ENCODE results near the gene PROSER3.
"Not testable (repeated sequence)": the region's sequence is repeated elsewhere in the genome, so short reads cannot be mapped to it uniquely, and the experiment has no call there.

PROSER3 gene

DNA sequence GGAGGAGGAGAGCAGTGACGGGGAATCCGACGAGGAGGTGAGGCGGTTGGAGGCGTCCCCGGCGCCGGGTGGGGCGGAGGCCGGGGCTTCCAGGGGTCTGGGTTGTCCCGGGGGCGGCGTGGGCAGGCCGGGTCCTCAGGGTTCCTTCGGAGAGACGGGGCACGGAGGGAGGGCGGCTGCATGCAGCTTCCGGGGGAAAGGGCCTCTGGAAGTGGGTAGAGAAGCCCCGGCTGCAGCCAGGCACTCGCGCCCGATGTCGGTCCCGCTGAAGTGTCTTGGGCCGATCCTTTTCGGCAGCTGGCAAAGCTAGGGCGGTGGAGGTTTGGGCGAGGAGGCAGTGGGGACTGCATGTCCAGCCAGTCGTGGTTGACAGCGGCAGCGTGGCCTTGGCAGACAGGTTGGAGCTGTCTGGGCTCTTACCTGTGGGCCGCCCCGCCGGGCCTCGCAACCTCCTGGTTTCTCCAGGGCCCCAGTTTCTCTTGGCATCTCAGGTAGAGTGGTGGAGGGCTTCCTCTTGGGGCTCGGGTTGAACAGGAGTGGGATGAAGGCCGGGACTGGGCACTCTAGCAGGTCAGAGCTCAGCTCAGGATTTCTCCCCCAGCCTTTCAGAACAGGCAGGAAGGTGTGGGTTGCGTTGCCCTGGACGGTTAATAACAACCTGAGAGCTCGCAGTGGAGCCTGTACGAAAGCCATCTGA, 39.5 kb upstream of the PROSER3 start:
- Mint-ChIP-seq H3K36me3 (ENCODE audit: low read depth) (peaks cover 83% of the 10 kb centered on the region), H3K4me3 (peak overlapping the region; percentile 90), H3K9me3 (no peaks in the 10 kb centered on the region), H3K4me1 (ENCODE audit: low read depth) (peaks cover 41% of the 10 kb centered on the region), H3K27ac (peak overlapping the region; percentile 93), H3K27me3 (no peaks in the 10 kb centered on the region)
- peak; percentile 78 for DNase-seq

DNA sequence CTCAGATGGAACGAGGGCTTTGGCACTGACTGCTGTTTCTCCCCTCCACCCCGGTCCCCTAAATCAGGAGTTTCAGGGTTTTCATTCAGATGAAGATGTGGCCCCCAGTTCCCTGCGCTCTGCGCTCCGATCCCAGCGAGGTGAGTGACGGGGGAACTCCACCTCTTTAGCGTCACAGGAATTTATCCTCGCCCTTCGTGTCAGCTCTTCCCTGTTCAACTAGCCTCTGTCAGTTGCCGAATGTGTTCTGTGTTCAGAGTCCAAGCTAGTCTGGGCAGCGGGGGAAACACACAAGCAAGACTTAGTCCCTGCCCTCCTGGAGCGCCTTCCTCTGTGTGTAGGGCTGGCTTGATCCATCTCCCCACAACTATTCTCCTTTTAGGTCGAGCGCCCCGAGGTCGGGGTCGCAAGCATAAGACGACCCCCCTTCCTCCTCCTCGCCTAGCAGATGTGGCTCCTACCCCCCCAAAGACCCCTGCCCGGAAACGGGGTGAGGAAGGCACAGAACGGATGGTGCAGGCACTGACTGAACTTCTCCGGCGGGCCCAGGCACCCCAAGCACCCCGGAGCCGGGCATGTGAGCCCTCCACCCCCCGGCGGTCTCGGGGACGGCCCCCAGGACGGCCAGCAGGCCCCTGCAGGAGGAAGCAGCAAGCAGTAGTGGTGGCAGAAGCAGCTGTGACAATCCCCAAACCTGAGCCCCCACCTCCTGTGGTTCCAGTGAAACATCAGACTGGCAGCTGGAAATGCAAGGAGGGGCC, 38.4 kb upstream of the PROSER3 start:
- H3K9me3 Mint-ChIP-seq, result no peaks in the 10 kb centered on the region
- H3K27me3 Mint-ChIP-seq, result no peaks in the 10 kb centered on the region
- H3K4me1 Mint-ChIP-seq (ENCODE audit: low read depth), result peaks cover 41% of the 10 kb centered on the region
- peak overlapping the region; percentile 90 for H3K4me3 Mint-ChIP-seq
- no peak for DNase-seq
- H3K36me3 Mint-ChIP-seq (ENCODE audit: low read depth), result peaks cover 82% of the 10 kb centered on the region
- peak overlapping the region; percentile 93 for H3K27ac Mint-ChIP-seq

DNA sequence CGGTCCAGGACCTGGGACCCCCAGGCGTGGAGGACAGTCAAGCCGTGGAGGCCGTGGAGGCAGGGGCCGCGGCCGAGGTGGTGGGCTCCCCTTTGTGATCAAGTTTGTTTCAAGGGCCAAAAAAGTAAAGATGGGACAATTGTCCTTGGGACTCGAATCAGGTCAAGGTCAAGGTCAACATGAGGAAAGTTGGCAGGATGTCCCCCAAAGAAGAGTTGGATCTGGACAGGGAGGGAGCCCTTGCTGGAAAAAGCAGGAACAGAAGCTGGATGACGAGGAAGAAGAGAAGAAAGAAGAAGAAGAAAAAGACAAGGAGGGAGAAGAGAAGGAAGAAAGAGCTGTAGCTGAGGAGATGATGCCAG, 37.8 kb upstream of the PROSER3 start:
- Mint-ChIP-seq H3K36me3 (ENCODE audit: low read depth) (peaks cover 82% of the 10 kb centered on the region), H3K4me1 (ENCODE audit: low read depth) (peaks cover 36% of the 10 kb centered on the region), H3K27ac (peak overlapping the region; percentile 93), H3K4me3 (peak overlapping the region; percentile 39), H3K9me3 (no peaks in the 10 kb centered on the region), H3K27me3 (no peaks in the 10 kb centered on the region)
- no peak for DNase-seq

DNA sequence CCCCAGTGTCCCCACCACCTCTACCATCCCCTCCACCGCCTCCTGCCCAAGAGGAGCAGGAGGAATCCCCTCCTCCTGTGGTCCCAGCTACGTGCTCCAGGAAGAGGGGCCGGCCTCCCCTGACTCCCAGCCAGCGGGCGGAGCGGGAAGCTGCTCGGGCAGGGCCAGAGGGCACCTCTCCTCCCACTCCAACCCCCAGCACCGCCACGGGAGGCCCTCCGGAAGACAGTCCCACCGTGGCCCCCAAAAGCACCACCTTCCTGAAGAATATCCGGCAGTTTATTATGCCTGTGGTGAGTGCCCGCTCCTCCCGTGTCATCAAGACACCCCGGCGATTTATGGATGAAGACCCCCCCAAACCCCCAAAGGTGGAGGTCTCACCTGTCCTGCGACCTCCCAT, 37.3 kb upstream of the PROSER3 start:
- Mint-ChIP-seq H3K4me3 (peak overlapping the region; percentile 20), H3K36me3 (ENCODE audit: low read depth) (peaks cover 82% of the 10 kb centered on the region), H3K9me3 (no peaks in the 10 kb centered on the region), H3K27ac (peak overlapping the region; percentile 63), H3K4me1 (ENCODE audit: low read depth) (peaks cover 34% of the 10 kb centered on the region), H3K27me3 (no peaks in the 10 kb centered on the region)
- DNase-seq, result no peak

DNA sequence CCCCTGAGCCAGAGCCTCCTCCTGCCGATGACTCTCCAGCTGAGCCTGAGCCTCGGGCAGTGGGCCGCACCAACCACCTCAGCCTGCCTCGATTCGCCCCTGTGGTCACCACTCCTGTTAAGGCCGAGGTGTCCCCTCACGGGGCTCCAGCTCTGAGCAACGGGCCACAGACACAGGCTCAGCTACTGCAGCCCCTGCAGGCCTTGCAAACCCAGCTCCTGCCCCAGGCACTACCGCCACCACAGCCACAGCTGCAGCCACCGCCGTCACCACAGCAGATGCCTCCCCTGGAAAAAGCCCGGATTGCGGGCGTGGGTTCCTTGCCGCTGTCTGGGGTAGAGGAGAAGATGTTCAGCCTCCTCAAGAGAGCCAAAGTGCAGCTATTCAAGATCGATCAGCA, 36.6 kb upstream of the PROSER3 start:
- peaks cover 82% of the 10 kb centered on the region for H3K36me3 Mint-ChIP-seq (ENCODE audit: low read depth)
- peaks cover 31% of the 10 kb centered on the region for H3K4me1 Mint-ChIP-seq (ENCODE audit: low read depth)
- peak overlapping the region; percentile 75 for H3K27ac Mint-ChIP-seq
- no peaks in the 10 kb centered on the region for H3K9me3 Mint-ChIP-seq
- no peaks in the 10 kb centered on the region for H3K27me3 Mint-ChIP-seq
- DNase-seq, result no peak
- peak overlapping the region; percentile 42 for H3K4me3 Mint-ChIP-seq

DNA sequence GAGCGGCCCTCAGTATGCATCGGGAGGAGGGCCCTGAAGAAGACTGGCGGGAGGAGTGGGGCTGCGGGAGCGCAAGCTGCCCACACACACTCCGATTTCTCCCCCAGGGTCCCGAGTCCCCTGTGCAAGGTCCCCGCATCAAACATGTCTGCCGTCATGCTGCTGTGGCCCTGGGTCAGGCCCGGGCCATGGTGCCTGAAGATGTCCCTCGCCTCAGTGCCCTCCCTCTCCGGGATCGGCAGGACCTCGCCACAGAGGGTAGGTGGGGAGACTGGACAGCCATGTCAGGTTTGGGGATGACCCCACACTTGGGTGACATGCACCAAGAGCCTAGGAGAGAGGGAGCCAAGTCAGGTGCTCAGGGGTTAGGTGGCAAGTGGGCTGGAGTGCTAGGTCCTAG, 35.5 kb upstream of the PROSER3 start:
- H3K4me1 Mint-ChIP-seq (ENCODE audit: low read depth), result peaks cover 28% of the 10 kb centered on the region
- peak overlapping the region; percentile 75 for H3K27ac Mint-ChIP-seq
- H3K9me3 Mint-ChIP-seq, result no peaks in the 10 kb centered on the region
- peaks cover 85% of the 10 kb centered on the region for H3K36me3 Mint-ChIP-seq (ENCODE audit: low read depth)
- no peak overlapping the region for H3K4me3 Mint-ChIP-seq
- no peak for DNase-seq
- no peaks in the 10 kb centered on the region for H3K27me3 Mint-ChIP-seq

DNA sequence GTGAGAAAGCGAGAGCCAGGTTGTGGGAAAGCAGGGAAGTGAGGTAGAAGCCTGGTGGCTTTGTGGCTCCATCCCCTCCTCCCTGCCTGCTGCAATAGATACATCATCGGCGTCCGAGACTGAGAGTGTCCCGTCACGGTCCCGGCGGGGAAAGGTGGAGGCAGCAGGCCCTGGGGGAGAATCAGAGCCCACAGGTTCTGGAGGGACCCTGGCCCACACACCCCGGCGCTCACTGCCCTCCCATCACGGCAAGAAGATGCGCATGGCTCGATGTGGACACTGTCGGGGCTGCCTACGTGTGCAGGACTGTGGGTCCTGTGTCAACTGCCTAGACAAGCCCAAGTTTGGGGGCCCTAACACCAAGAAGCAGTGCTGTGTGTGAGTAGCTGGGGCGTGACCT, 35.1 kb upstream of the PROSER3 start:
- Mint-ChIP-seq H3K36me3 (ENCODE audit: low read depth) (peaks cover 90% of the 10 kb centered on the region), H3K4me3 (no peak overlapping the region), H3K4me1 (ENCODE audit: low read depth) (peaks cover 28% of the 10 kb centered on the region), H3K9me3 (no peaks in the 10 kb centered on the region), H3K27ac (peak overlapping the region; percentile 65), H3K27me3 (no peaks in the 10 kb centered on the region)
- no peak for DNase-seq

DNA sequence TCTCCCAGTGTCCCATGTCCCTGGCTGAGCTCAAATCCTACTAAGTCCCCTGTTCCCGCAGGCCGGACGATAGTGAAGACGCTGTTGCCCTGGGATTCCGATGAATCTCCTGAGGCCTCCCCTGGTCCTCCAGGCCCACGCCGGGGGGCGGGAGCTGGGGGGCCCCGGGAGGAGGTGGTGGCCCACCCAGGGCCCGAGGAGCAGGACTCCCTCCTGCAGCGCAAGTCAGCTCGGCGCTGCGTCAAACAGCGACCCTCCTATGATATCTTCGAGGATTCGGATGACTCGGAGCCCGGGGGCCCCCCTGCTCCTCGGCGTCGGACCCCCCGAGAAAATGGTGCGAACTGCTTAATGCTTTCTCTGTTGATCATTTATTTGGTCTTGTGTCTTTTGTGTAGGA, 34.3 kb upstream of the PROSER3 start:
- H3K27ac Mint-ChIP-seq, result peak overlapping the region; percentile 76
- H3K4me1 Mint-ChIP-seq (ENCODE audit: low read depth), result peaks cover 28% of the 10 kb centered on the region
- H3K4me3 Mint-ChIP-seq, result no peak overlapping the region
- no peaks in the 10 kb centered on the region for H3K9me3 Mint-ChIP-seq
- peaks cover 94% of the 10 kb centered on the region for H3K36me3 Mint-ChIP-seq (ENCODE audit: low read depth)
- H3K27me3 Mint-ChIP-seq, result no peaks in the 10 kb centered on the region
- no peak for DNase-seq

DNA sequence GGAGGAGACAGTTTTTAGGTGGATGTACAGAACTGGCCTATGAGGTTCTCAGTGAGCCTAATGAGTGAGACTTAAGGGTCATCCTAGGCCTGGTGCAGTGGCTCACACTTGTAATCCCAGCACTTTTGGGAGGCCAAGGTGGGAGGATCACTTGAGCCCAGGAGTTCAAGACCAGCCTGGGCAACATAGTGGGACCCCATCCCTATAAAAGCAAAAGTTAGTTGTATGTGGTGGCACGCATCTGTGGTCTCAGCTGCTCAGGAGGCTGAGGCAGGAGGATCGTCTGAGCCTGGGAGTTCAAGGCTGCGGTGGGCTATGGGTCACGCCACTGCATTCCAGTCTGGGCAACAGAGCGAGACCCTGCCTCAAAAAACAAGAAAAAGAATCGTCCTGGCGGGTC, 33.8 kb upstream of the PROSER3 start:
- H3K9me3 Mint-ChIP-seq, H3K4me3 Mint-ChIP-seq, DNase-seq, H3K27me3 Mint-ChIP-seq: not testable (repeated sequence)
- peaks cover 23% of the 10 kb centered on the region for H3K4me1 Mint-ChIP-seq (ENCODE audit: low read depth)
- H3K36me3 Mint-ChIP-seq (ENCODE audit: low read depth), result peaks cover 95% of the 10 kb centered on the region
- peak overlapping the region; percentile 76 for H3K27ac Mint-ChIP-seq

DNA sequence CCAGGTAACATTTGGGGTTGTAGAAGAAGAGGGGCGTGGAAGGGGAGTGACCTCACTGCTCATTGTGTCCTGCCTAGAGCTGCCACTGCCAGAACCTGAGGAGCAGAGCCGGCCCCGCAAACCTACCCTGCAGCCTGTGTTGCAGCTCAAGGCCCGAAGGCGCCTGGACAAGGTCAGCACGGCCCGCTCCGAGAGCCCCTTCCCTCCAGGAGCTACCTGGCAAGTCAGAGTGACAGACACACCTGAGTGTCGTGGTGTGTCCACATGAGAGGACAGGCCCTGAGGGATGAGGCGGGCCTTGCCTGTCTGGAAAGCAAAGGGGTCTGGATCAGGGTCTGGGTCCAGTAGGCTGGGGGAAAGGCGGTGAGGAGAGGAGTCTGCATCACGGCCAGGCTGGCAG, 33.4 kb upstream of the PROSER3 start:
- peak overlapping the region; percentile 76 for H3K27ac Mint-ChIP-seq
- peaks cover 95% of the 10 kb centered on the region for H3K36me3 Mint-ChIP-seq (ENCODE audit: low read depth)
- no peaks in the 10 kb centered on the region for H3K9me3 Mint-ChIP-seq
- H3K27me3 Mint-ChIP-seq, result no peaks in the 10 kb centered on the region
- no peak for DNase-seq
- H3K4me3 Mint-ChIP-seq, result no peak overlapping the region
- peaks cover 19% of the 10 kb centered on the region for H3K4me1 Mint-ChIP-seq (ENCODE audit: low read depth)

DNA sequence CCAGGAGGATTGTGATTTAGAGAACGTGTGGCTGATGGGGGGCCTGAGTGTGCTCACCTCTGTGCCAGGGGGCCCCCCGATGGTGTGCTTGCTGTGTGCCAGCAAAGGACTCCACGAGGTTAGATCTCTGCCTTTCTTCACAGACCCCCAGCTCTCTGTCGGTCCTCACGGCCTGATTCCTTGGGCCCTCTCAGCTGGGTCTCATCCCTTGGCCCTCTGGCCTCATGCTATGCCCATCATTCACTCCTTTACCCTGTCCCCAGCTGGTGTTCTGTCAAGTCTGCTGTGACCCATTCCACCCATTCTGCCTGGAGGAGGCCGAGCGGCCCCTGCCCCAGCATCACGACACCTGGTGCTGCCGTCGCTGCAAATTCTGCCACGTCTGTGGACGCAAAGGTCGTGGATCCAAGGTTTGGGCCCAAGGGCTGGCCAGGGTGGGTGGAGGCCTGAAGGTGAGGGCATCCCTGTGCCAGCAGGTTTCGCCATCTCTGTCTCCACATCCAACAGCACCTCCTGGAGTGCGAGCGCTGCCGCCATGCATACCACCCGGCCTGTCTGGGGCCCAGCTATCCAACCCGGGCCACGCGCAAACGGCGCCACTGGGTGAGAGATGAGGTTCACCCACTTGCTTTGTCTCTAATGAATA, 32.6 kb upstream of the PROSER3 start:
- no peaks in the 10 kb centered on the region for H3K9me3 Mint-ChIP-seq
- H3K27ac Mint-ChIP-seq, result peak overlapping the region; percentile 76
- no peak for DNase-seq
- no peaks in the 10 kb centered on the region for H3K27me3 Mint-ChIP-seq
- peaks cover 95% of the 10 kb centered on the region for H3K36me3 Mint-ChIP-seq (ENCODE audit: low read depth)
- peaks cover 14% of the 10 kb centered on the region for H3K4me1 Mint-ChIP-seq (ENCODE audit: low read depth)
- no peak overlapping the region for H3K4me3 Mint-ChIP-seq

DNA sequence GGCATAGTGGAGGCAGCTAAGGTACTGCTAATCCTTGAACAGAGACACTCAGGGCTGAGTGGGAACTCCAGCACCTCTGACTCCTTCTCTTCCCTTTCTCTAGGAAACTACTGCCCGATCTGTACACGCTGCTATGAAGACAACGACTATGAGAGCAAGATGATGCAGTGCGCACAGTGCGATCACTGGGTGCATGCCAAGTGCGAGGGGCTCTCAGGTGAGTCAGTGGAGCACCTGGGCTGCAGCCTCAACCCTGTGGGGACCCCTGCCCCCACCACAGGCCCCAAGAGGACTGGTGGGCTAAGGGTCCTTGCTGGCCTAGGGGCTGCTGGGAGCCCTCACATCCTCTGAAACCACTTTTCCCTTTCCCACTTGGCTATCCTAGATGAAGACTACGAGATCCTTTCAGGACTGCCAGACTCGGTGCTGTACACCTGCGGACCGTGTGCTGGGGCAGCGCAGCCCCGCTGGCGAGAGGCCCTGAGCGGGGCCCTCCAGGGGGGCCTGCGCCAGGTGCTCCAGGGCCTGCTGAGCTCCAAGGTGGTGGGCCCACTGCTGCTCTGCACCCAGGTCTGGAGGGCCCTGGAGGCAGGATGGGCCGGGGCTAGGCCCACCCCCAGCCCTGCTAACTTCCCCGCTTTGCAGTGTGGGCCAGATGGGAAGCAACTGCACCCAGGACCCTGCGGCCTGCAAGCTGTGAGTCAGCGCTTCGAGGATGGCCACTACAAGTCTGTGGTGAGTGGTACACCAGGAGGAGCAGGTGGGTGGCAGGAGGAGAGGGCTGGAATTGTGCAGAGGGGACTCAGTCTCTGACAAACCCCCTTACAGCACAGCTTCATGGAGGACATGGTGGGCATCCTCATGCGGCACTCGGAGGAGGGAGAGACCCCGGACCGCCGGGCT, 30.7 kb upstream of the PROSER3 start:
- Mint-ChIP-seq H3K36me3 (ENCODE audit: low read depth) (peaks cover 98% of the 10 kb centered on the region), H3K27me3 (no peaks in the 10 kb centered on the region), H3K4me1 (ENCODE audit: low read depth) (peaks cover 4% of the 10 kb centered on the region), H3K9me3 (no peaks in the 10 kb centered on the region), H3K4me3 (no peak overlapping the region), H3K27ac (peak overlapping the region; percentile 42)
- DNase-seq, result no peak

DNA sequence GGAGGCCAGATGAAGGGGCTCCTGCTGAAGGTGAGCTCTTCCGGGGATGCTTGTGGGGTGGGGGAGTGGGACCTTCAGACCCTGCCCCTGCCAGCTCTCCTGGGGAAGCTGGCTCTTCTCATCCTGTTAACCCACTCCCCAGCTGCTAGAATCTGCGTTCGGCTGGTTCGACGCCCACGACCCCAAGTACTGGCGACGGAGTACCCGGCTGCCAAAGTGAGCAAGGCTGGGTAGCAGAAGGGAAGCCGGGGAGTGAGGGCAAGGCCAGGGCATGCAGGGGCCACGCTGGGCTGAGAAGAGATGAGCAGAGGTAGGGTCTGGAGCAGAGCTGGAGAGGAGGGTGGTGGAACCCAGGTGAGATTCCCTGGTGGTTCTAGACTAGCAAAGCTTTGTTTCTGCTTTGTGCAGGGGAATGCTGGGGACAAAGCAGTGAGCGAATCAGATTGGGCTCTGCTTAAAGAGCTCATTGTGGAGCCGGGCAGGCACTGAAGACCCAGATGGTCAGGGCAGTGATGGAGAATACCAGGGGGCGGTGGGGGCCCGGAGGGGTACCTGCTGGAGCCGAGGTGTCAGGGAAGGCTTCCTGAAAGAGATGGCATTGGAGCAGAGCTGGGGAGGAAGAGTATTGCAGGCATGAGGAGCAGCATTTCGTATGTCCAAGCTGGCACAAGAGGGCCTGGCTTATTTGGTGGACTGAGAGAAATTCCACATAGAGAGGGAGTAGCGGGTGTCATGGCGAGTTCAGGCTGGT, 29.8 kb upstream of the PROSER3 start:
- Mint-ChIP-seq H3K27me3 (no peaks in the 10 kb centered on the region), H3K27ac (peak overlapping the region; percentile 70), H3K4me3 (no peak overlapping the region), H3K36me3 (ENCODE audit: low read depth) (peaks cover 95% of the 10 kb centered on the region), H3K4me1 (ENCODE audit: low read depth) (no peaks in the 10 kb centered on the region), H3K9me3 (no peaks in the 10 kb centered on the region)
- DNase-seq, result no peak

DNA sequence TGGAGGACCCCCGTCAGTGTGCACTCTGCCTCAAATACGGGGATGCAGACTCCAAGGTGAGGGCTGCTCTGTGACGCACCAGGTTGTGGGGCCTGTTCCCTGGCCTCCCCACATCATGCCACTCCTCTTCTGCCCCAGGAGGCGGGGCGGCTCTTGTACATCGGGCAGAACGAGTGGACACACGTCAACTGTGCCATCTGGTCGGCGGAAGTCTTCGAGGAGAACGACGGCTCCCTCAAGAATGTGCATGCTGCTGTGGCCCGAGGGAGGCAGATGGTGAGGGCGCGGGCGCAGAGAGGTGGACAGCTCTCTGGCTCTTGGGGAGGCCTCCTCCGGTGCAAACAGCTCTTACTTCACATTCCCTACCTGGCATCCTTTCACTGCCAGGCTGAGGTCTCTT, 29.0 kb upstream of the PROSER3 start:
- Mint-ChIP-seq H3K36me3 (ENCODE audit: low read depth) (peaks cover 96% of the 10 kb centered on the region), H3K27ac (peak overlapping the region; percentile 18), H3K4me3 (no peak overlapping the region), H3K4me1 (ENCODE audit: low read depth) (no peaks in the 10 kb centered on the region), H3K27me3 (no peaks in the 10 kb centered on the region), H3K9me3 (no peaks in the 10 kb centered on the region)
- DNase-seq, result no peak
